SK-N-SH treated with all-trans-retinoic acid at 6 μM for 48 hours (cell line): ENCODE measurements around the gene GPR176.

Experiments used
- ATAC-seq: fragments of 200-7000 bp; cut with Tn5 transposase; 3 replicates; pipeline ENCODE4 v1.9.1; 2020; ENCODE audit warnings: mild to moderate bottlenecking, moderate library complexity
- ARNTL ChIP-seq: fragments of 450-650 bp; formaldehyde crosslinking; IDR thresholded peaks from 2 replicates; pipeline ENCODE4 v1.5.0; 2020; ENCODE audit warnings: low read depth, mild to moderate bottlenecking, moderate library complexity, borderline replicate concordance
- BACH2 ChIP-seq: fragments of 250-450 bp; sonication (Bioruptor Pico); IDR thresholded peaks from 2 replicates; pipeline ENCODE4 v1.9.0; 2021; ENCODE audit warnings: mild to moderate bottlenecking, borderline replicate concordance
- CSDC2 ChIP-seq: fragments of 250-450 bp; sonication (Bioruptor Pico); IDR thresholded peaks from 2 replicates; pipeline ENCODE4 v1.5.0; 2020; ENCODE audit warnings: mild to moderate bottlenecking, moderate library complexity
- ESRRG ChIP-seq: fragments of 250-450 bp; sonication (Bioruptor Pico); IDR thresholded peaks from 2 replicates; pipeline ENCODE4 v1.6.1; 2021; ENCODE audit warnings: mild to moderate bottlenecking
- ISL1 ChIP-seq: fragments of 250-450 bp; sonication (Bioruptor Pico); IDR thresholded peaks from 2 replicates; pipeline ENCODE4 v2.1.2; 2022; ENCODE audit warnings: mild to moderate bottlenecking, moderate library complexity
- OSR1 ChIP-seq: fragments of 250-450 bp; sonication (Bioruptor Pico); IDR thresholded peaks from 2 replicates; pipeline ENCODE4 v1.8.0; 2022; ENCODE audit warnings: moderate library complexity, mild to moderate bottlenecking, inconsistent platforms
- RARB ChIP-seq: fragments of 250-450 bp; sonication (Bioruptor Pico); IDR thresholded peaks from 2 replicates; pipeline ENCODE4 v1.8.0; 2021; ENCODE audit warnings: mild to moderate bottlenecking, moderate library complexity
- SNAI2 ChIP-seq: fragments of 250-450 bp; sonication (Bioruptor Pico); IDR thresholded peaks from 2 replicates; pipeline ENCODE4 v1.5.0; 2020; ENCODE audit warnings: mild to moderate bottlenecking, moderate library complexity
- TCF4 ChIP-seq: fragments of 250-450 bp; sonication (Bioruptor Pico); IDR thresholded peaks from 2 replicates; pipeline ENCODE4 v1.8.0; 2021; ENCODE audit warnings: mild to moderate bottlenecking, moderate library complexity, borderline replicate concordance
- TOX ChIP-seq: fragments of 250-450 bp; sonication (Bioruptor Pico); IDR thresholded peaks from 2 replicates; pipeline ENCODE4 v1.8.0; 2021; ENCODE audit warnings: mild to moderate bottlenecking, moderate library complexity, borderline replicate concordance
- TSHZ2 ChIP-seq: fragments of 250-450 bp; sonication (Bioruptor Pico); IDR thresholded peaks from 2 replicates; pipeline ENCODE4 v1.5.0; 2020; ENCODE audit warnings: mild to moderate bottlenecking, moderate library complexity
- ZC3H10 ChIP-seq: fragments of 250-450 bp; sonication (Bioruptor Pico); IDR thresholded peaks from 2 replicates; pipeline ENCODE4 v1.5.1; 2021; ENCODE audit warnings: mild to moderate bottlenecking, moderate library complexity
- ZFP3 ChIP-seq: fragments of 250-450 bp; sonication (Bioruptor Pico); IDR thresholded peaks from 2 replicates; pipeline ENCODE4 v1.5.0; 2020; ENCODE audit warnings: mild to moderate bottlenecking, moderate library complexity
- ZFP30 ChIP-seq: fragments of 450-650 bp; formaldehyde crosslinking; IDR thresholded peaks from 2 replicates; pipeline ENCODE4 v1.5.0; 2022; ENCODE audit warnings: mild to moderate bottlenecking, moderate library complexity
- ZNF565 ChIP-seq: fragments of 450-650 bp; formaldehyde crosslinking; conservative IDR thresholded peaks from 2 replicates; pipeline ENCODE4 v1.5.0; 2020; ENCODE audit warnings: low read depth, mild to moderate bottlenecking, moderate library complexity
- ZNF70 ChIP-seq: fragments of 450-650 bp; formaldehyde crosslinking; IDR thresholded peaks from 2 replicates; pipeline ENCODE4 v1.5.0; 2020; ENCODE audit warnings: mild to moderate bottlenecking, moderate library complexity
- ZNF8 ChIP-seq: fragments of 450-650 bp; formaldehyde crosslinking; IDR thresholded peaks from 2 replicates; pipeline ENCODE4 v1.5.0; 2020; ENCODE audit warnings: mild to moderate bottlenecking, moderate library complexity
- TF ChIP-seq, protein P1 (sequence below): fragments of 250-450 bp; sonication (Bioruptor Pico); IDR thresholded peaks from 2 replicates; pipeline ENCODE4 v1.8.0; 2020; ENCODE audit warnings: mild to moderate bottlenecking, moderate library complexity, borderline replicate concordance
- TF ChIP-seq, protein P2 (sequence below): fragments of 250-450 bp; sonication (Bioruptor Pico); IDR thresholded peaks from 2 replicates; pipeline ENCODE4 v1.8.0; 2021; ENCODE audit warnings: low read depth, mild to moderate bottlenecking, moderate library complexity, borderline replicate concordance
- TF ChIP-seq, protein P3 (sequence below): fragments of 250-450 bp; sonication (Bioruptor Pico); IDR thresholded peaks from 2 replicates; pipeline ENCODE4 v1.5.1; 2021; ENCODE audit warnings: mild to moderate bottlenecking, moderate library complexity

Gene GPR176

GRCh38 chr15:39922462-39923092, 2.5 kb upstream of the GPR176 start (continued):
- TF ChIP-seq, protein P1, sequence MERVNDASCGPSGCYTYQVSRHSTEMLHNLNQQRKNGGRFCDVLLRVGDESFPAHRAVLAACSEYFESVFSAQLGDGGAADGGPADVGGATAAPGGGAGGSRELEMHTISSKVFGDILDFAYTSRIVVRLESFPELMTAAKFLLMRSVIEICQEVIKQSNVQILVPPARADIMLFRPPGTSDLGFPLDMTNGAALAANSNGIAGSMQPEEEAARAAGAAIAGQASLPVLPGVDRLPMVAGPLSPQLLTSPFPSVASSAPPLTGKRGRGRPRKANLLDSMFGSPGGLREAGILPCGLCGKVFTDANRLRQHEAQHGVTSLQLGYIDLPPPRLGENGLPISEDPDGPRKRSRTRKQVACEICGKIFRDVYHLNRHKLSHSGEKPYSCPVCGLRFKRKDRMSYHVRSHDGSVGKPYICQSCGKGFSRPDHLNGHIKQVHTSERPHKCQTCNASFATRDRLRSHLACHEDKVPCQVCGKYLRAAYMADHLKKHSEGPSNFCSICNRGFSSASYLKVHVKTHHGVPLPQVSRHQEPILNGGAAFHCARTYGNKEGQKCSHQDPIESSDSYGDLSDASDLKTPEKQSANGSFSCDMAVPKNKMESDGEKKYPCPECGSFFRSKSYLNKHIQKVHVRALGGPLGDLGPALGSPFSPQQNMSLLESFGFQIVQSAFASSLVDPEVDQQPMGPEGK (CRISPR knock-in tag): no peak
- TF ChIP-seq, all 23 proteins: peak for 0

DNA sequence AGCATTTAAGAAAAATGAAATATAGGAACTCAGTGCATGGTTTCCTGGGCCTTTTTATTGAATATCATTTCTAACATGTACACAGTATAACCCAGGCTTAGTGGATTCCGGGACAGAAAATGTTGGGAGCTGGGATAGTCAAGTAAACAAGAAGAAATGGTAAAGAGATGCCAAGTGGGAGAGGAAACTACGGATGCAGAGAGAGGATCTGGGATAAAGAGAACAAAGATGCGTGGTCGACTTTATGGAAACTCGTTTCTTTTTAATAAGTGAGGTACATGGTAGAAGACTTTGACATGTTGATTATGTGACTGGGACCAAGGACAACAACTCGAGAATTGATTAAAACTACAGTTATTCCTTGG, 1.2 kb upstream of the GPR176 start:
- TF ChIP-seq ESRRG (no peak), ZNF8 (CRISPR knock-in tag) (no peak), TCF4 (CRISPR knock-in tag) (no peak), RARB (CRISPR knock-in tag) (no peak), ZC3H10 (CRISPR knock-in tag) (no peak), ZFP30 (no peak), SNAI2 (CRISPR knock-in tag) (no peak), ZNF70 (no peak), BACH2 (CRISPR knock-in tag) (no peak), CSDC2 (CRISPR knock-in tag) (no peak), ISL1 (no peak), OSR1 (CRISPR knock-in tag) (no peak)
- TF ChIP-seq, protein P1 (CRISPR knock-in tag): no peak
- TF ChIP-seq, protein P2, sequence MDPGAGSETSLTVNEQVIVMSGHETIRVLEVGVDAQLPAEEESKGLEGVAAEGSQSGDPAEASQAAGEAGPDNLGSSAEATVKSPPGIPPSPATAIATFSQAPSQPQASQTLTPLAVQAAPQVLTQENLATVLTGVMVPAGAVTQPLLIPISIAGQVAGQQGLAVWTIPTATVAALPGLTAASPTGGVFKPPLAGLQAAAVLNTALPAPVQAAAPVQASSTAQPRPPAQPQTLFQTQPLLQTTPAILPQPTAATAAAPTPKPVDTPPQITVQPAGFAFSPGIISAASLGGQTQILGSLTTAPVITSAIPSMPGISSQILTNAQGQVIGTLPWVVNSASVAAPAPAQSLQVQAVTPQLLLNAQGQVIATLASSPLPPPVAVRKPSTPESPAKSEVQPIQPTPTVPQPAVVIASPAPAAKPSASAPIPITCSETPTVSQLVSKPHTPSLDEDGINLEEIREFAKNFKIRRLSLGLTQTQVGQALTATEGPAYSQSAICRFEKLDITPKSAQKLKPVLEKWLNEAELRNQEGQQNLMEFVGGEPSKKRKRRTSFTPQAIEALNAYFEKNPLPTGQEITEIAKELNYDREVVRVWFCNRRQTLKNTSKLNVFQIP (CRISPR knock-in tag): no peak
- ATAC-seq: no peak

DNA sequence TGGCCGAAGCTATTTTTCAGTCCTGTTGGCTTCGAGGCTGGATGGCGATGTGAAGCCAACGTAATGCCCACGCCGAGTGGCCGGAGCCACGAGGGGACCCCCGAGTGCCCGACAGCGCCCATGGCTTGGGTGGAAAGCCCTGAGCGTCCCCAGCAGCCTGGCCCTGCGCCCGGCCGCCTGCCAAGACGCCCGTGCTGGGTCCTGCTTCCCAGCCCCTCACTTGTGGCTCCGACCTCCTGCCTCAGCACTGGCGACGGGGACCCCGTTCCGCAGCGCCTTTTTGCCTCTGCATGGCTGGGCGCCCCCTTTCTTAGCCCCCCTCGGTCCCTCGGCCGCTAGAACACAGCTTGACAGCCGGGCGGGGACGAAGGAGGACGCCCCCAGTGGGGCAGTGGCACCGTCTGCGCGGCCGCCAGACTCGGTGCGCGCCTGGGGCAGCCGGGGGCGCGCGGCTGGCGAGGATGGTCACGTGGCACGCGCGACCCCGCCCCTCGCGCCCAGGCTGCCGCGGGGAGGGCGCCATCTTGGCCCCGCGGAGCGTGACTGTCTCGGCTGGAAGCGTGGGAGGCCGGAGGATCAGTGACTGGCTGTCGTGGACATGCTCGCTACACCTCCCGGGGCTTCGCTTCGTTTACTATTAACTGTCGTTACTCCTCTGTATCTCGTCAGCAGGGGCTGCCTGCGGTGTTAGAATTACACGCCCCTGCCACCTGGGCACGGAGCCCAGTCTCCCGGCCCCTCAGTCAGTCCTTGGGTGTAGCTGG, 626 bp upstream of the GPR176 start:
- ATAC-seq: peak; percentile 77
- TF ChIP-seq ARNTL (CRISPR knock-in tag) (0 out of 2 replicates have a peak, but pooled peaks have one; percentile 50), ZNF8 (CRISPR knock-in tag) (peak; percentile 15; the same call in 1 of the 2 replicates), ZC3H10 (CRISPR knock-in tag) (no peak), TSHZ2 (CRISPR knock-in tag) (peak; percentile 34; the same call in 1 of the 2 replicates), ZFP3 (CRISPR knock-in tag) (0 out of 2 replicates have a peak, but pooled peaks have one; percentile 40), TOX (CRISPR knock-in tag) (no peak), ZNF565 (0 out of 2 replicates have a peak, but pooled peaks have one; percentile 39)
- TF ChIP-seq, protein P3, sequence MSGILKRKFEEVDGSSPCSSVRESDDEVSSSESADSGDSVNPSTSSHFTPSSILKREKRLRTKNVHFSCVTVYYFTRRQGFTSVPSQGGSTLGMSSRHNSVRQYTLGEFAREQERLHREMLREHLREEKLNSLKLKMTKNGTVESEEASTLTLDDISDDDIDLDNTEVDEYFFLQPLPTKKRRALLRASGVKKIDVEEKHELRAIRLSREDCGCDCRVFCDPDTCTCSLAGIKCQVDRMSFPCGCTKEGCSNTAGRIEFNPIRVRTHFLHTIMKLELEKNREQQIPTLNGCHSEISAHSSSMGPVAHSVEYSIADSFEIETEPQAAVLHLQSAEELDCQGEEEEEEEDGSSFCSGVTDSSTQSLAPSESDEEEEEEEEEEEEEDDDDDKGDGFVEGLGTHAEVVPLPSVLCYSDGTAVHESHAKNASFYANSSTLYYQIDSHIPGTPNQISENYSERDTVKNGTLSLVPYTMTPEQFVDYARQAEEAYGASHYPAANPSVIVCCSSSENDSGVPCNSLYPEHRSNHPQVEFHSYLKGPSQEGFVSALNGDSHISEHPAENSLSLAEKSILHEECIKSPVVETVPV (CRISPR knock-in tag): no peak
- TF ChIP-seq, all 23 proteins: peak for 5
